ENCODE measurements around the gene DGCR8. TPM values are rescaled to one million over a fixed set of nuclear protein-coding genes. Genes with fewer than 3 reads are reported as not detected.

Gene DGCR8
- total RNA-seq, 2 experiments from 2014 or later: 35.0 to 38.8 TPM

- intact Hi-C loops (cut with micrococcal nuclease): no loop called here
- peak overlapping the region; percentile 20 for H3K27ac Mint-ChIP-seq
- peaks cover 24% of the 10 kb centered on the region for H3K4me1 Mint-ChIP-seq (ENCODE audit: low read depth)
- peaks cover 41% of the 10 kb centered on the region for H3K36me3 Mint-ChIP-seq (ENCODE audit: low read depth)
- no peak for TF ChIP-seq CTCF (IDR thresholded peaks at IDR 0.05)
- POLR2A ChIA-PET: interaction anchor here (1.0 to 2.7 kb wide), 4 partner anchors 9 to 16 kb away, joined by 3 to 20 read pairs (median 4); partner anchors contain the start of genes RANBP1 and TRMT2A
- CTCF ChIA-PET: interaction anchor here (1.0 to 1.8 kb wide), 3 partner anchors 11 to 72 kb away, joined by 3 to 4 read pairs (median 3); partner anchors contain the start of gene TRMT2A
- no peak overlapping the region for H3K4me3 Mint-ChIP-seq
- no peak for DNase-seq
- no peaks in the 10 kb centered on the region for H3K9me3 Mint-ChIP-seq
- ATAC-seq: no peak
- H3K27me3 Mint-ChIP-seq: no peaks in the 10 kb centered on the region
Observed at GRCh38 chr22:20106205-20106848, 26.3 kb downstream of the DGCR8 start.

- ATAC-seq (no peak), DNase-seq (no peak)
- no peaks in the 10 kb centered on the region for H3K9me3 Mint-ChIP-seq
- H3K27ac Mint-ChIP-seq: no peak overlapping the region
- H3K27me3 Mint-ChIP-seq: no peaks in the 10 kb centered on the region
- POLR2A ChIA-PET: interaction anchor here (1.0 to 2.0 kb wide), 3 partner anchors 8 to 16 kb away, joined by 3 to 6 read pairs (median 3); no protein-coding TSS in a partner anchor
- H3K36me3 Mint-ChIP-seq (ENCODE audit: low read depth): peaks cover 37% of the 10 kb centered on the region
- peaks cover 24% of the 10 kb centered on the region for H3K4me1 Mint-ChIP-seq (ENCODE audit: low read depth)
- CTCF ChIA-PET: interaction anchor here (1.1 kb wide), 1 partner anchor 73 kb away, joined by 3 read pairs; no protein-coding TSS in a partner anchor
- no peak for TF ChIP-seq CTCF (IDR thresholded peaks at IDR 0.05)
- H3K4me3 Mint-ChIP-seq: no peak overlapping the region
- intact Hi-C loops (cut with micrococcal nuclease): no loop called here
Observed at GRCh38 chr22:20106849-20107237, 26.8 kb downstream of the DGCR8 start.

- intact Hi-C loops (cut with micrococcal nuclease): no loop called here
- ChIA-PET CTCF (interaction anchor here (1.8 kb wide), 1 partner anchor 22 kb away, joined by 5 read pairs; no protein-coding TSS in a partner anchor), POLR2A (interaction anchor here (1.2 to 2.3 kb wide), 3 partner anchors 9 to 14 kb away, joined by 3 to 10 read pairs (median 4); partner anchors contain the start of genes RANBP1 and TRMT2A)
- H3K27ac Mint-ChIP-seq: peak overlapping the region; percentile 76
- no peaks in the 10 kb centered on the region for H3K27me3 Mint-ChIP-seq
- no peak overlapping the region for H3K4me3 Mint-ChIP-seq
- DNase-seq: no peak
- no peak for ATAC-seq
- H3K9me3 Mint-ChIP-seq: no peaks in the 10 kb centered on the region
- peaks cover 24% of the 10 kb centered on the region for H3K4me1 Mint-ChIP-seq (ENCODE audit: low read depth)
- no peak for TF ChIP-seq CTCF (IDR thresholded peaks at IDR 0.05)
- H3K36me3 Mint-ChIP-seq (ENCODE audit: low read depth): peaks cover 35% of the 10 kb centered on the region
Observed at GRCh38 chr22:20107471-20107901, 27.4 kb downstream of the DGCR8 start.

- ChIA-PET CTCF (interaction anchor here (0.9 to 1.8 kb wide), 4 partner anchors 10 to 138 kb away, joined by 3 to 5 read pairs (median 3); no protein-coding TSS in a partner anchor), POLR2A (interaction anchor here (0.5 to 2.3 kb wide), 7 partner anchors 8 to 26 kb away, joined by 3 to 10 read pairs (median 5); partner anchors contain the start of genes RANBP1 and TRMT2A)
- no peaks in the 10 kb centered on the region for H3K9me3 Mint-ChIP-seq
- H3K27ac Mint-ChIP-seq: peak overlapping the region; percentile 76
- intact Hi-C loops (cut with micrococcal nuclease): no loop called here
- H3K4me1 Mint-ChIP-seq (ENCODE audit: low read depth): peaks cover 23% of the 10 kb centered on the region
- ATAC-seq (no peak), DNase-seq (no peak)
- H3K27me3 Mint-ChIP-seq: no peaks in the 10 kb centered on the region
- no peak for TF ChIP-seq CTCF (IDR thresholded peaks at IDR 0.05)
- H3K4me3 Mint-ChIP-seq: no peak overlapping the region
- H3K36me3 Mint-ChIP-seq (ENCODE audit: low read depth): peaks cover 34% of the 10 kb centered on the region
Observed at GRCh38 chr22:20107951-20108756, 28.1 kb downstream of the DGCR8 start.
